T47D (cell line): Measurements from ENCODE around the gene TSHZ2.
"Not testable (repeated sequence)": the region's sequence is repeated elsewhere in the genome, so short reads cannot be mapped to it uniquely, and the experiment has no call there.

ENCODE experiments used
- DNase-seq, 2 experiments: peaks; one replicate each; pipeline versions ENCODE4 v3.0.0 to v3.0.0-alpha.2; 2011 to 2012; ENCODE audit warnings: low read depth in 1 of 2, low spot score in 1 of 2
- JUND ChIP-seq: IDR thresholded peaks from 2 replicates; pipeline ENCODE4 v1.6.1; 2012; ENCODE audit warnings: low read depth
- in situ Hi-C: cut with HindIII; loops from 2 replicates; pipeline ENCODE4 v1.10.0; 2016; ENCODE audit warnings: low sequenced_read_pairs, low pct_unique_long_range_greater_than_20kb

TSHZ2 gene

DNA sequence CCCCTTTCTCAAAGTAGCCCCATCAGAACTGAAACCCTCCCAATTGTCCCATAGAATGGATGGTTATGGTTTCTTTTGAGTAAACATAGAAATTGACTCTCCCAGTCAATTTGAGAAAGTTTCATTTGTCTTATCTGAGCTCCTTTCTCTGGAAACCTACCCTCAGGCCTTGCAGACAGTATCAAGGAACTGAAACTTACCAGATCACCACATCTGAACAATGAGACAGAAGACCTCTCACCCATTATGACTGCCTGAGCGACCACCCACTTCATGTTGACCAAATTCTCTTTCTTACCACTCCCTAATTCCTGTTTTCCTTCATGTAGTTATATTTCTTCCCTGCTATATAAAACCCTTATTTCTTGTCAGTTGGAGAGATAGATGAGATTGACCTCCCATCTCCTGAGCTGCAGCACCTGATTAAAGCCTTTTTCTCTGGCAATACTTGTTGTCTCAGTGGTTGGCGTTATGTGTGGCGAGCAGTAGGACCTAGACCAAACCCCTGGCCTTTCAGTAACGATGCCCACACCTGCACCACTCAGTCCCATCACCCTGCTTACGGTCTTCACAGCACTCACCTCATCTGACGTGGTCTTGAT, 482.6 kb downstream of the TSHZ2 start:
- no peak for TF ChIP-seq JUND
- DNase-seq, result no peak
- in situ Hi-C loops, result no loop called here

DNA sequence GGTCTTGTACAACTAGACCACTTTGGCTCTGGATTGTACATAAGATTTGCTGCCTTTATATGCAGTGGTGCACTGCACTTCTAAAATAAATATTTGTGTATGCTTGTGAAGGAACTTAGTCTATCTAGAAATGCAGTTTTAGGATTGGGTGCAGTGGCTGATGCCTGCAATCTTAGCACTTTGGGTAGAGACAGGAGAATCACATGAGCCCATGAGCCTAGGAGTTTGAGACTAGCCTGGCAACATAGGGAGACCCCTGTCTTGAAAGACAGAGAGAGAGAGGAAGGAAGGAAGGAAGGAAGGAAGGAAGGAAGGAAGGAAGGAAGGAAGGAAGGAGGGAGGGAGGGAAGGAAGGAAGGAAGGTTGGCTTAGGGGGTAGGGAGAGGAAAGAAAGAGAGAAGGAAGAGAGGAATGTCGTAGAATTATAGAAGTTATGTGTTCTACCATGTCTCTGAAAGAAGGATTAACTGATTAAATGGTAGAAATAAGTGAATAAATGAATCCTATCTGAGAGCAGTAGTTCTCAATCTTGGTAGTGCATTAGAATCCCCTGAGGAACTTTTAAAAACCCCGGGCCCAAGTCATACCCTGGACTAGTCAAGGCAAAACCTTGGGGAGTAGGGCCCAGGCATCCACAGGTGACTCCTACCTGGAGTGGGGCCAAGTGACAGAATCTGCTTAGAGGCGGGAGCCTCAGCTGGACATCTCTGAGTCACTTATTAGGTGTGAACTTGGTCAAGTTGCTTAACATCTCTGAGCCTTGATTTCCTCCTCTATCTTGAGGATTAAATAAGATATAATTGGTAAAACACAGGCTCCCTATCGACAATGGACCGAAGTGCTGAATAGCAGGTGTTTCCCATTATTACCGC, 491.2 kb downstream of the TSHZ2 start:
- no peak for TF ChIP-seq JUND
- in situ Hi-C loops, result no loop called here
- DNase-seq, result no peak

DNA sequence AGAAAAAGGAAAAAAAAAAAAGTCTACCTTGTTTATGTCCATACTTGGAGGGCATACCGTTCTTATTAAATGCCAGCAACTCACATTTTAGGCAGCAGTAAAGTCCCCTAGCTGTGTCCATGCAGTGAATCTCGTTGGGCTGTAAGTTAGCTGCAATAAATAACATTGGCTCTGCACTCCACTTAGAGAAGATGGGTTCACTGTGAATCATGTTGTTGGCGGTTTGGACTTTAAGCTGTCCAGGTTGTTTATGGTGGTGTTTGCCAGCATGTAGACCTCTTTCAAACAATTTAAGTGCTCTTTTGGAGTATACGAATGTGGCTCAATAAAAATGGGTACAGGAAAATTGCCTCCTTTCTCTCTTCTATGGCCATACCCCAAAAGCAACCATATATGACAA, 494.1 kb downstream of the TSHZ2 start:
- no peak for DNase-seq
- TF ChIP-seq JUND, result no peak
- in situ Hi-C loops, result no loop called here

DNA sequence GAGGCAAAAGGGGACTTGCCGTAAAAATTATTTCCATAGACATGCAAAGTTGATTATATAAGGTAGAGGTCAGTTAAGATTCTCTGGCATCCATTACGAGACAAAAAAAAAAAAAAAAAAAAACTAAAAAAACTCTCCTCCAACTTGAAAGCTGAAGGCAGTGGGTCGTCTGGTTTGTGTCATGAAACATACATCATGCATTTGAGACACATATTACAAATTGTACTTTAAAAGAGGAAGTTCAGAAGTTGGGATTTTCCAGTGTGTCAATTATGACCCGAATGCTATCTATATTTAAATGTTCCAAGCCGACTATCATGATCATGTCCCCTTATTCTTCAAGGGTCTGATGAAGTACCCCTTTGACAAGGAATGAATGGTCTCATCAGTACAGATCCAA, 496.4 kb downstream of the TSHZ2 start:
- TF ChIP-seq JUND, result no peak
- no peak for DNase-seq
- in situ Hi-C loops, result no loop called here

DNA sequence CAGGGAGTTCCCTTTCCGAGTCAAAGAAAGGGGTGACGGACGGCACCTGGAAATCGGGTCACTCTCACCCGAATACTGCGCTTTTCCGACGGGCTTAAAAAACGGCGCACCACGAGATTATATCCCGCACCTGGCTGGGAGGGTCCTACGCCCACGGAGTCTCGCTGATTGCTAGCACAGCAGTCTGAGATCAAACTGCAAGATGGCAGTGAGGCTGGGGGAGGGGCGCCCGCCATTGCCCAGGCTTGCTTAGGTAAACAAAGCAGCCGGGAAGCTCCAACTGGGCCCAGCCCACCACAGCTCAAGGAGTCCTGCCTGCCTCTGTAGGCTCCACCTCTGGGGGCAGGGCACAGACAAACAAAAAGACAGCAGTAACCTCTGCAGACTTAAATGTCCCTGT, 500.7 kb downstream of the TSHZ2 start:
- in situ Hi-C loops, result not testable (repeated sequence)

DNA sequence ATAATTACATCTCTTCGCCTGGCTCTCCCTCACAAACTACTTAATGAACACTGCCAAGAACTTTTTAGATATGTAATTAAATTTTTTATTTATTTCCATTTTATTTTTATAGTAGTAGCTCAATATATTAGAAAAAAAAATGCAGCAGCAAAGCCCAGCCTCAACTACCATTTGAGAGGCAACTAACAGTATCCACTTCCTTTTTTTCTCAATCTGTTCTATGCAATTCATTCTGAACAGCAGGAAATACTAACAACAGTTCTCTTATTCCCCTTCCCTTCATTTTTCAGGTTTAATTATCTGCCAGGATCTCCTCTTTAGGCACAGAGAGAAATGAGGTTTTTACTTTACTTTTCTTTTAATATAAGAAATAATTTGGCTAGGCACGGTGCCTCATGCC, 508.8 kb downstream of the TSHZ2 start:
- in situ Hi-C loops, result no loop called here
- TF ChIP-seq JUND, result no peak
- no peak for DNase-seq

More for the DNA sequence above, 500.7 kb downstream of the TSHZ2 start:
- not testable (repeated sequence) for DNase-seq

DNA sequence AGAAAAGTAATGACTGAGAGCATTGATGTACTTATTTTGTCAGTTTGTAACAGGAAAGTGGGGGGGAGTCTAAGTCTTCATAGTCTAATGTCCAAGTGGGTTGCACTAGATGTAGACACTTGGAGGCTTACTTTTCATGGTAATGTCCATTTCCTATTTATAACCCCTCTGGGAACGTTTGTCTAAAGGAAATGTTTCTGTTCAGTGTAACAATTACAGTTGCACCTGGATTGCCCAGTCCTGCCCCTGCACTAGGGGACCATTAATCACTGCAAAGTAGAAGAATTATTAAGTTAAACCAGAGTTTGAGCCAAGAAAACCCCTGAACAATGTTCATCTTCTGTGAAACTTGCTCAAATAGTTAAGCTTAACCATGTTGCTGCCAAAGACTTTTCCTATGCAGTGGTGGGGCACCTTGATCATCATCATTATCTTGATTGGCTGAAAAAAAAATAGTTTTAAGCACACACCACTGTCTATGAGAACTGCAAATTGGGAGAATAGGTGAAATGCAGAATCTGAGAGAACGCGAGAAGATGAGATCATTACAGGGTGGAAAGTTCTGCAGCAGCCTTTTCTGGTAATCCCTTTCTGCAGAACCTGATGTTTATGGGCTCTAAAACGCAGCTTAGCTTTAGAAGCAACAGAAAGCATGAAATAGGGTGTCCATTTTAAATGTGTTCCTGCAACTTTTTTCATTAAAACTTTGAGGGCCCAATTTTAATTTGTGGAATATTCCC, 515.5 kb downstream of the TSHZ2 start:
- DNase-seq, result no peak
- in situ Hi-C loops, result no loop called here
- no peak for TF ChIP-seq JUND

DNA sequence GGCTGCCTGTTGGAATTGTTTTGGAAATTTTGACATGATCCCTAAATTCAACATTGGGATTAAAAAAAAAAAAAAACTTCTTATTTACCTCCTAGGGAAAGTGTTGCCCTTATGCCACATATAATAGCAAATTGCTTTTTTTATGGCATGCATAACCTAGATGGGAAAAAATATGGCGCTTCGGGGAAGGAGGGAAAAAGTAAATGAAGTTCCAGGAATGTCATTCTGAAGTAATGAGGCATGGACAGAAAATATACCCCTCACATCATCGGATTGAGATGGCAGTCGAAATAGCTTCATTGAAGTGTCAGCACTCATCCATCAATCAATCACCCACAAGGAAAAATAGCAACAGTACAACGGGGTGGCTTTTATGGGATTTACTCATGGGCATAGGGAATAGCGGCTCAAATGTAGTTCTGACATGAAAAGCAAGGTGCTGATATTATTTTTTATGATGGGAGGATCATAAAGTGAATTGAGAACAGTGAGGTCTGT, 516.7 kb downstream of the TSHZ2 start:
- DNase-seq, result no peak
- in situ Hi-C loops, result no loop called here
- TF ChIP-seq JUND, result no peak

DNA sequence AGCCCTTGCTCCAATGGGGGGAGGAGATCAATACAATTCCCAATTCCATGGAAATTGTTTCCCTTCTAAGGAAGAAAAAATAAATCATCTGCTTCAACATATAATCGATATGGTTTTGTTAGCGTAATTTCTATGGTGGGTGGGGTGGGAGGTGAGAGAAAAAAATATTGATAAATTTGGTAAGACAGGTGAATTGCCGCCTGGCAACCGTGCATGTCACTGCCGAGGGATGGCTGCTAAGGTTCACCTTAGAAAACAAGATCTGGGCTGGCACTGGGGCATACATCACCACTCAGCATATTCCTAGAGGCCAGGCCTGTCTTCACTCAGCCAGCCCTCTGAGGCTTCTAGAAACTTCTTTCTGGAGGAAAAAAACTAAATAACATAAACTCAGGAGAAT, 517.4 kb downstream of the TSHZ2 start:
- no peak for DNase-seq
- no peak for TF ChIP-seq JUND
- in situ Hi-C loops, result no loop called here

DNA sequence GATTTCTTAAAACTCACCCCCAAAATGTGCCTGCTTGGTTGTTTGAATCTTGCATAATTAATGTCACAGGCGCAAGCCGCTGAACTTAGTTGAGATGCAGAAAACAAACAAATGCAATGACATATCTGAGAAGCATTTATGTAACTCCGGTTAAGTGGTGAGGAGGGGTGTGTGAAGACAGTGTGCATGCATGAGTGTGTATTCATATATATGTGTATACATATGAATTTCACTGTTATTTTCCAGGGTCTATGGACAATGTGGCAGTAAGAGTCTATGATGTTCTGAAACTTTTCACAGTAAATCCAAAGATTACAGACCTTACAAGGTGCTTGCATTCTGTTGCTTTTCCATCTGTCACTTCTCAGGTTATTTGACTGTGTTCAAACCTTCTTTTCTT, 518.5 kb downstream of the TSHZ2 start:
- no peak for TF ChIP-seq JUND
- in situ Hi-C loops, result no loop called here
- no peak for DNase-seq

DNA sequence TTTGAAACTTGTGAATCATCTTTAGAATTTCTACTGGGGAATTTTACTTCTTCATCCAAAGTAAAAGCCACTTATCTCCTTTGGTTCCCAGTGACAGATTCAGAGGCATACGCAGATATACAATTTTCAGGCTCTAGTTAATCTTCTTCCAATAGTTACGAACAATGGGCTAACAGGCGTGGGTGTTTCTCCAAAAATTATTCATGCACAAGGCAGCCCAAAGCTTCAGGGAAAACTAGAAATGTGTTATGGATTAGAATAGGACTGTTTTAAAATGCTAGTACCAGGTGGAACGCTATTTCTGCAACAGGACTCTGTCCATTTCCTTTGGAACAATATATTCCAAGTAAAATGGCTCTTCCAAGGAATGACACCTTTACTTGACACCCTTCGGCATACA, 519.3 kb downstream of the TSHZ2 start:
- in situ Hi-C loops, result no loop called here
- TF ChIP-seq JUND, result no peak
- DNase-seq, result no peak

DNA sequence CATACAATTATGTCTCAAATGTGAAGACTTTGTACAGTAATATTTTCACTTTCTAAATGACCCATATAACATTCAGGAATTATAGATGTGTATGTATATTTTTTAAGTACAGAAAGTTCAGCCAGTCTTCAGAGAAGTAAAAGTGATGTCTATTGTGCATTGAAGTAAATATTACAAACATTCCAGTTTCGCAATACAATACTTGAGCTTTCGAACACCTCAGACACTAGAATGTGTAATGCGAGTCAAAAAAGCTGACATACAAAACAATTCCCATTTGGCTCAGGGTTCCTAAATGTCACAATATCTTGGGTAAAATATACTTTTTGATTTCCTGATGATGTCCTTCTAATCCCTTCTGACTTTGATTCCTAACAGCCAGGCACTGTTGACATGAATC, 520.1 kb downstream of the TSHZ2 start:
- DNase-seq, result no peak
- in situ Hi-C loops, result no loop called here
- TF ChIP-seq JUND, result no peak

DNA sequence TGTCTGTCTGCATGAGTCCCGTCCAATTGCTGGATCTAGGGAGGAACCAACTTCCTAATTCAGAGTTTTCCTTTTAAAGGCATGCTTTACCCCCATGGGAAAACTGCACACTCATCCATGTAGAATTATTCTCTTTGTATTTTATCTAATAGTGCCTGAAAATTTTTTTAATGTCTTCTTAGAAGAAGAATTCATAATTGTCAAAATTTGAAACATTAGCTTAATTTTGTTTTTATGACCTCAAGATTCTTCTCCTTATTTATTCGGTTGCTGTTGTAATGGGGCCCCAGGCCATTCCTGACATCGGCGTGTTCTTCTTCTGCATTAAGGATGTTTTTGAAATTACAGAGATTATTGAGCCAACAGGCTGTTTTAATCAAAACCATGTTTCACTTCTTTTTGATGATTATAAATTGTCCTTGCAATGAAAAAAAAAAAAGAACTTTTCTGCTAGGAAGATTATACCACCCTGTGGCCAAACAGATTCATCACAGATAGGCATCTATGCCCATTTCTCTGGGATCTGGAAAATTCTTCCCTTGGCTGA, 521.2 kb downstream of the TSHZ2 start:
- DNase-seq, result no peak
- no peak for TF ChIP-seq JUND
- in situ Hi-C loops, result no loop called here
